ENCODE measurements around the gene EFNB2.

EFNB2 gene

GRCh38 chr13:106523576-106523975, 11.9 kb downstream of the EFNB2 start:
- Histone ChIP-seq H3K27ac (replicated peaks) (no peak overlapping the region), H3K4me3 (replicated peaks; ENCODE audit: insufficient read depth, low read length) (no peak overlapping the region), H3K27me3 (ENCODE audit: insufficient read depth, poor library complexity, severe bottlenecking) (peaks cover 2% of the 10 kb centered on the region)
- DNase-seq (ENCODE audit: low read depth in 1 of 2, low spot score in 1 of 2) = no peak
- TF ChIP-seq CTCF (IDR thresholded peaks at IDR 0.05; ENCODE audit: insufficient read depth, low read length) = no peak
- TF ChIP-seq GABPA (IDR thresholded peaks at IDR 0.05; ENCODE audit: low read depth) = no peak
- no peak for TF ChIP-seq POLR2AphosphoS5 (IDR thresholded peaks at IDR 0.05; ENCODE audit: low read depth)
- TF ChIP-seq SPI1 (IDR thresholded peaks at IDR 0.05; ENCODE audit: borderline replicate concordance, low read depth) = no peak
- no peak for TF ChIP-seq REST (IDR thresholded peaks at IDR 0.05; ENCODE audit: insufficient replicate concordance, low read depth)

- no peak overlapping the region for H3K4me3 ChIP-seq (replicated peaks; ENCODE audit: insufficient read depth, low read length)
- TF ChIP-seq CTCF (IDR thresholded peaks at IDR 0.05; ENCODE audit: insufficient read depth, low read length) (no peak), POLR2AphosphoS5 (IDR thresholded peaks at IDR 0.05; ENCODE audit: low read depth) (no peak), GABPA (IDR thresholded peaks at IDR 0.05; ENCODE audit: low read depth) (no peak), REST (IDR thresholded peaks at IDR 0.05; ENCODE audit: insufficient replicate concordance, low read depth) (no peak), SPI1 (IDR thresholded peaks at IDR 0.05; ENCODE audit: borderline replicate concordance, low read depth) (no peak)
- peaks cover 2% of the 10 kb centered on the region for H3K27me3 ChIP-seq (ENCODE audit: insufficient read depth, poor library complexity, severe bottlenecking)
- no peak for DNase-seq (ENCODE audit: low read depth in 1 of 2, low spot score in 1 of 2)
- no peak overlapping the region for H3K27ac ChIP-seq (replicated peaks)
Observed at GRCh38 chr13:106522898-106523525, 12.4 kb downstream of the EFNB2 start.

DNA sequence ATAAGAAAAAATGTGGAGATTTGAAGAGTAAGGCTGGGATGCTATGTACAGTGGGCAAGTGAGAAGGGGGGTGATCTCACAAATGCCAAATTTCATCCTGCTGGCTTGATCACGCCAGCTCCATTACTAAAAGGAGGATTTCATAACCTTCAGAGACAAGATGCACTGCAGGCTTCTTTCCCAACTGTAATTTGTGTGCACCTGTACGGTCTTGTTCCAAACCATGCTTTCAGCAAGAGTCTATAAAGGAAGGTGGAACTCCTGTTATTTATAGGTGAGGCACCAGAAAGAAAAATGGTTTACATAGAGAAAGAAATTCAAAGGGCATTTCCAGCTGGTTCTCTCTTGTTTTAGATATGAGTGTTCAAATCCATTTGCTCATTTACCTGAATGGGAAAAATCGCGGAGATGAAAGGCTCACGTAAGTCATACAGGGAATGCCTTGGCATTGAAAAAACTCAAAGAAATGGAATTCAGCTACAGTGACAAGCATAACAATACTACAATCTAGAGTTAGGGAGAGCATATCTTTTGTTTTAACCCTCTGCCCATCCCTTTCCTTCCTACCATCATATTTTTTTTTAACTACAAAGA, 13.3 kb downstream of the EFNB2 start:
- peaks cover 2% of the 10 kb centered on the region for H3K27me3 ChIP-seq (ENCODE audit: insufficient read depth, poor library complexity, severe bottlenecking)
- TF ChIP-seq CTCF (IDR thresholded peaks at IDR 0.05; ENCODE audit: insufficient read depth, low read length) = no peak
- TF ChIP-seq GABPA (IDR thresholded peaks at IDR 0.05; ENCODE audit: low read depth) = no peak
- TF ChIP-seq SPI1 (IDR thresholded peaks at IDR 0.05; ENCODE audit: borderline replicate concordance, low read depth) = no peak
- no peak for TF ChIP-seq POLR2AphosphoS5 (IDR thresholded peaks at IDR 0.05; ENCODE audit: low read depth)
- no peak for TF ChIP-seq REST (IDR thresholded peaks at IDR 0.05; ENCODE audit: insufficient replicate concordance, low read depth)
- no peak overlapping the region for H3K4me3 ChIP-seq (replicated peaks; ENCODE audit: insufficient read depth, low read length)
- H3K27ac ChIP-seq (replicated peaks) = no peak overlapping the region
- DNase-seq (ENCODE audit: low read depth in 1 of 2, low spot score in 1 of 2) = no peak

Data from HL-60 (cell line).